DND-41 (cell line): ENCODE measurements around the gene PIP5KL1.

Experiments
- ATAC-seq: fragments of 200-7000 bp; cut with Tn5 transposase; 3 replicates; pipeline ENCODE4 v1.9.1; 2021; ENCODE audit warnings: low read depth; ENCODE audit not compliant: insufficient read depth
- DNase-seq: peaks from one replicate; pipeline ENCODE4 v3.0.0-alpha.2; 2020
- H2AFZ ChIP-seq: 2 replicates; pipeline ENCODE4 v1.6.0; 2012; ENCODE audit warnings: low read depth, low read length
- H3K27ac ChIP-seq: 2 replicates; pipeline ENCODE4 v1.5.1; 2012; ENCODE audit warnings: low read length, inconsistent platforms
- H3K27me3 ChIP-seq: fragments of 200-600 bp; sonication (generic); 2 replicates; pipeline ENCODE4 v1.6.0; 2012; ENCODE audit warnings: low read length, mild to moderate bottlenecking, inconsistent platforms; ENCODE audit not compliant: insufficient read depth, poor library complexity
- H3K36me3 ChIP-seq: 2 replicates; pipeline ENCODE4 v1.5.1; 2012; ENCODE audit warnings: low read length, inconsistent platforms; ENCODE audit not compliant: insufficient read depth
- H3K4me1 ChIP-seq: 2 replicates; pipeline ENCODE4 v1.5.1; 2012; ENCODE audit warnings: mild to moderate bottlenecking, low read length; ENCODE audit not compliant: insufficient read depth
- H3K4me2 ChIP-seq: 2 replicates; pipeline ENCODE4 v1.6.0; 2012; ENCODE audit warnings: mild to moderate bottlenecking, moderate library complexity, low read length, inconsistent platforms; ENCODE audit not compliant: insufficient read depth
- H3K4me3 ChIP-seq, 2 experiments: fragments of 200-600 bp in 1 of 2; shearing (Covaris generic) in 1 of 2; 2 replicates each; pipeline ENCODE4 v1.5.1; 2012 to 2016; ENCODE audit warnings: inconsistent platforms in 2 of 2, low read length in 2 of 2, mild to moderate bottlenecking in 2 of 2, low read depth in 1 of 2, moderate library complexity in 1 of 2
- H3K79me2 ChIP-seq: 2 replicates; pipeline ENCODE4 v1.6.0; 2012; ENCODE audit warnings: low read length, inconsistent platforms; ENCODE audit not compliant: insufficient read depth
- H3K9ac ChIP-seq: 2 replicates; pipeline ENCODE4 v1.6.0; 2012; ENCODE audit warnings: low read depth, mild to moderate bottlenecking, inconsistent platforms, low read length, moderate library complexity
- H3K9me3 ChIP-seq: 2 replicates; pipeline ENCODE4 v1.5.1; 2012; ENCODE audit warnings: low read length, moderate library complexity, mild to moderate bottlenecking, inconsistent platforms; ENCODE audit not compliant: insufficient read depth, severe bottlenecking
- H4K20me1 ChIP-seq: 2 replicates; pipeline ENCODE4 v1.6.0; 2012; ENCODE audit warnings: low read length; ENCODE audit not compliant: insufficient read depth
- EZH2 ChIP-seq: IDR thresholded peaks from 3 replicates; pipeline ENCODE4 v1.6.1; 2012; ENCODE audit warnings: borderline replicate concordance, low read depth, mild to moderate bottlenecking, moderate library complexity, low read length, inconsistent platforms; ENCODE audit not compliant: severe bottlenecking
- TF ChIP-seq, protein P1 (sequence below): IDR thresholded peaks from 2 replicates; pipeline ENCODE4 v1.5.1; 2012; ENCODE audit warnings: borderline replicate concordance, low read length, moderate library complexity, mild to moderate bottlenecking; ENCODE audit not compliant: poor library complexity, severe bottlenecking; ENCODE audit errors: extremely low read depth

PIP5KL1 gene

DNA sequence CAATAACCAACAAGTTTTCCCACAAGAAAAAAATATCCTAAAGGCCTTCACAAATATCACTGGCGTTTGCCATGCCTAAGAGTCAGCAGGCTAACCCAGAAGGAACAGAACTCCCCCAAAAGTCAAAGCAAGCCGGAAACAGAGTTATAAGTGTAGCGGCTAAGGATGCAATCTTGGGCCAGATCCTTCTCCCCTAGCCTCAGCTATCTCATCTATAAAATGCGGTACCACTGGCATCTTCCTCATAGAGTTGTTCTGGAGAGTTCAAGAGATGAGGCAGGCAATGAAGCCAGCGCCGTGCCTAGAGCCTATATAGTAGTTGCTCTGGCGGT is 6.4 kb upstream of the PIP5KL1 start:
- Histone ChIP-seq H2AFZ (peak overlapping the region; percentile 83), H3K27ac (peak overlapping the region; percentile 86), H3K27me3 (no peaks in the 10 kb centered on the region)

GRCh38 chr9:127936347-127936852 is 5.8 kb upstream of the PIP5KL1 start:
- Histone ChIP-seq H3K9ac (peak overlapping the region; percentile 74), H4K20me1 (peaks cover 32% of the 10 kb centered on the region), H3K9me3 (no peaks in the 10 kb centered on the region), H3K79me2 (peaks cover 38% of the 10 kb centered on the region), H3K36me3 (peaks cover 26% of the 10 kb centered on the region), H3K27ac (peak overlapping the region; percentile 86), H3K4me3 (peak overlapping the region; percentile 85 to 91; a peak in 3 of 4 replicates), H3K4me1 (peaks cover 37% of the 10 kb centered on the region), H3K27me3 (no peaks in the 10 kb centered on the region), H3K4me2 (peak overlapping the region; percentile 74), H2AFZ (no peak overlapping the region)
- DNase-seq (no peak), ATAC-seq (no peak)
- TF ChIP-seq EZH2: no peak
- TF ChIP-seq, protein P1, sequence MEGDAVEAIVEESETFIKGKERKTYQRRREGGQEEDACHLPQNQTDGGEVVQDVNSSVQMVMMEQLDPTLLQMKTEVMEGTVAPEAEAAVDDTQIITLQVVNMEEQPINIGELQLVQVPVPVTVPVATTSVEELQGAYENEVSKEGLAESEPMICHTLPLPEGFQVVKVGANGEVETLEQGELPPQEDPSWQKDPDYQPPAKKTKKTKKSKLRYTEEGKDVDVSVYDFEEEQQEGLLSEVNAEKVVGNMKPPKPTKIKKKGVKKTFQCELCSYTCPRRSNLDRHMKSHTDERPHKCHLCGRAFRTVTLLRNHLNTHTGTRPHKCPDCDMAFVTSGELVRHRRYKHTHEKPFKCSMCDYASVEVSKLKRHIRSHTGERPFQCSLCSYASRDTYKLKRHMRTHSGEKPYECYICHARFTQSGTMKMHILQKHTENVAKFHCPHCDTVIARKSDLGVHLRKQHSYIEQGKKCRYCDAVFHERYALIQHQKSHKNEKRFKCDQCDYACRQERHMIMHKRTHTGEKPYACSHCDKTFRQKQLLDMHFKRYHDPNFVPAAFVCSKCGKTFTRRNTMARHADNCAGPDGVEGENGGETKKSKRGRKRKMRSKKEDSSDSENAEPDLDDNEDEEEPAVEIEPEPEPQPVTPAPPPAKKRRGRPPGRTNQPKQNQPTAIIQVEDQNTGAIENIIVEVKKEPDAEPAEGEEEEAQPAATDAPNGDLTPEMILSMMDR: no peak

More for the DNA sequence above, 6.4 kb upstream of the PIP5KL1 start:
- DNase-seq (no peak), ATAC-seq (no peak)
- Histone ChIP-seq H3K4me1 (peaks cover 37% of the 10 kb centered on the region), H4K20me1 (peaks cover 32% of the 10 kb centered on the region), H3K36me3 (peaks cover 26% of the 10 kb centered on the region), H3K4me2 (peak overlapping the region; percentile 74), H3K4me3 (peak overlapping the region; percentile 85 to 91), H3K9me3 (no peaks in the 10 kb centered on the region), H3K9ac (peak overlapping the region; percentile 74), H3K79me2 (peaks cover 38% of the 10 kb centered on the region)
- TF ChIP-seq, protein P1: no peak
- no peak for TF ChIP-seq EZH2

- ATAC-seq (no peak), DNase-seq (no peak)
- Histone ChIP-seq H4K20me1 (peaks cover 32% of the 10 kb centered on the region), H3K4me3 (peak overlapping the region in 1 of 2 experiments; percentile 91; a peak in 3 of 4 replicates), H3K4me1 (peaks cover 37% of the 10 kb centered on the region), H3K9me3 (no peaks in the 10 kb centered on the region), H3K9ac (peak overlapping the region; percentile 74), H3K79me2 (peaks cover 38% of the 10 kb centered on the region), H3K36me3 (peaks cover 26% of the 10 kb centered on the region), H2AFZ (no peak overlapping the region), H3K27ac (peak overlapping the region; percentile 36; the same call in 1 of the 2 replicates), H3K27me3 (no peaks in the 10 kb centered on the region), H3K4me2 (peak overlapping the region; percentile 74)
- TF ChIP-seq EZH2: no peak
These were observed 5.2 kb upstream of the PIP5KL1 start for GRCh38 chr9:127935765-127936221.

- Histone ChIP-seq H3K27ac (0 out of 2 replicates have a peak overlapping the region, but pooled peaks have one; percentile 8), H3K4me3 (no peak overlapping the region; a peak in 1 of 4 replicates)
These were observed 4.4 kb upstream of the PIP5KL1 start for GRCh38 chr9:127934986-127935385.

More at GRCh38 chr9:127934986-127935385, 4.4 kb upstream of the PIP5KL1 start:
- Histone ChIP-seq H3K79me2 (peaks cover 38% of the 10 kb centered on the region), H3K4me1 (peaks cover 37% of the 10 kb centered on the region), H4K20me1 (peaks cover 32% of the 10 kb centered on the region), H3K27me3 (no peaks in the 10 kb centered on the region), H3K9ac (0 out of 2 replicates have a peak overlapping the region, but pooled peaks have one; percentile 15), H2AFZ (no peak overlapping the region), H3K4me2 (peak overlapping the region; percentile 74), H3K36me3 (peaks cover 26% of the 10 kb centered on the region), H3K9me3 (no peaks in the 10 kb centered on the region)
- TF ChIP-seq EZH2: no peak
- TF ChIP-seq, protein P1: no peak
- ATAC-seq (no peak), DNase-seq (no peak)
